Cardiac fibroblast (primary cell): ENCODE data around the gene ZNF532.

Source experiments
- DNase-seq, 2 donors: peaks; one replicate each; pipeline versions ENCODE4 v3.0.0 to v3.0.0-alpha.2; 2010; ENCODE audit warnings: low read depth in 2 of 2
- H3K4me3 ChIP-seq, 2 donors: replicated peaks in 1 of 2; 1 replicate in 1 of 2; 2 replicates in 1 of 2; pipeline ENCODE4 v1.5.1; 2011; ENCODE audit warnings: low read depth in 2 of 2, low read length in 2 of 2, mild to moderate bottlenecking in 2 of 2, moderate library complexity in 1 of 2
- TF ChIP-seq, protein P1 (sequence below): IDR thresholded peaks from one replicate; pipeline ENCODE4 v1.5.1; 2011; ENCODE audit warnings: low read depth, mild to moderate bottlenecking, low read length, inconsistent platforms

ZNF532 gene

GRCh38 chr18:58975781-58976180, 111.1 kb downstream of the ZNF532 start:
- H3K4me3 ChIP-seq = no peak overlapping the region
- no peak for DNase-seq
- TF ChIP-seq, protein P1, sequence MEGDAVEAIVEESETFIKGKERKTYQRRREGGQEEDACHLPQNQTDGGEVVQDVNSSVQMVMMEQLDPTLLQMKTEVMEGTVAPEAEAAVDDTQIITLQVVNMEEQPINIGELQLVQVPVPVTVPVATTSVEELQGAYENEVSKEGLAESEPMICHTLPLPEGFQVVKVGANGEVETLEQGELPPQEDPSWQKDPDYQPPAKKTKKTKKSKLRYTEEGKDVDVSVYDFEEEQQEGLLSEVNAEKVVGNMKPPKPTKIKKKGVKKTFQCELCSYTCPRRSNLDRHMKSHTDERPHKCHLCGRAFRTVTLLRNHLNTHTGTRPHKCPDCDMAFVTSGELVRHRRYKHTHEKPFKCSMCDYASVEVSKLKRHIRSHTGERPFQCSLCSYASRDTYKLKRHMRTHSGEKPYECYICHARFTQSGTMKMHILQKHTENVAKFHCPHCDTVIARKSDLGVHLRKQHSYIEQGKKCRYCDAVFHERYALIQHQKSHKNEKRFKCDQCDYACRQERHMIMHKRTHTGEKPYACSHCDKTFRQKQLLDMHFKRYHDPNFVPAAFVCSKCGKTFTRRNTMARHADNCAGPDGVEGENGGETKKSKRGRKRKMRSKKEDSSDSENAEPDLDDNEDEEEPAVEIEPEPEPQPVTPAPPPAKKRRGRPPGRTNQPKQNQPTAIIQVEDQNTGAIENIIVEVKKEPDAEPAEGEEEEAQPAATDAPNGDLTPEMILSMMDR = no peak

GRCh38 chr18:58977223-58977622, 112.5 kb downstream of the ZNF532 start:
- TF ChIP-seq, protein P1 = no peak
- H3K4me3 ChIP-seq = no peak overlapping the region
- DNase-seq = peak; percentile 45 to 53

DNA sequence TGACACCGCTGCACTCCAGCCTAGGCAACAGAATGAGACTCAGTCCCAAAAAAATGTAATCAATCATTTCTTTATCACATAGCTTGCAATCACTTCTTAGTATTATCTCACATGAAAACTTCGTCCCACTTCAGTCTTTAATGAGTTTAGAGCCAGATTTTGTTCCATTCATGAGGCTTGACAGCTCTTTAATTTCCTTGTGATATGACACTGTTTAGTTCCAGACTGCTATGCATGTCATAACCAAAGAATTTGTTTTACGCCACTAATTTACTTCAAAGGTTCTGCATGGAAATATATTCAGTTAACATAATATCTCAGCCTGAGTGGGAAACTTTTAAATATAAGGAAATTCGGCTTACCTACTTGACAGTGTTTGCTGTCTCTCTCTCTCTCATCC, 113.1 kb downstream of the ZNF532 start:
- TF ChIP-seq, protein P1 = no peak
- H3K4me3 ChIP-seq = no peak overlapping the region
- peak in 1 of 2 donors; percentile 46 for DNase-seq

- TF ChIP-seq, protein P1 = no peak
These were observed 114.2 kb downstream of the ZNF532 start for GRCh38 chr18:58978916-58979315.

DNA sequence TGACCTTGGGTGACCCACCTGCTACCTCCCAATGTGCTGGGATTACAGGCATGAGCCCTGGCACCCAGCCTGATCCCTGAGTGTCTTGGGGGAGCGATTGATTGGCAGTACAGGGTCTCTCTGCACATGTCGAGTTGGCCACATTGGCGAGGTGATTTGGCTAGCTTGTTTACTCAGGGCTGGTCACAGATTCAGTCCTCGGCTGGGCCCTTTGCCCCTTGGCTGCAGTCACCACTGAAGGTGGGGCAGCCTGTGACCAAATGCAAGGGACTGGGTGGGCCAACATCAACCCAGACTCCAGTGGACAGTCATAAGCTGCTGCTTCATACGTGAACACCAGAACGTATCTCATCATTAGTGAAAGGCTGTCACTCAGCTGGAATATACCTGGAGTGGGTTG, 114.9 kb downstream of the ZNF532 start:
- TF ChIP-seq, protein P1 = no peak
- no peak overlapping the region for H3K4me3 ChIP-seq
- no peak for DNase-seq

More at GRCh38 chr18:58978916-58979315, 114.2 kb downstream of the ZNF532 start:
- DNase-seq = no peak
- H3K4me3 ChIP-seq = no peak overlapping the region

- TF ChIP-seq, protein P1 = no peak
- no peak overlapping the region for H3K4me3 ChIP-seq
- DNase-seq = no peak
These were observed 116.3 kb downstream of the ZNF532 start for GRCh38 chr18:58980991-58981390.
